ENCODE measurements around the gene DDN. TPM values are rescaled to one million over a fixed set of nuclear protein-coding genes. Genes with fewer than 3 reads are reported as not detected.
A peak's percentile ranks its signal among the peaks of the same experiment; 100 is the strongest.

The DDN gene
- total RNA-seq, 1 donor from 2014 or later, result 0.05 TPM

- no peak for DNase-seq (ENCODE audit: low read depth)
Measured at GRCh38 chr12:49031573-49032161, 32.5 kb upstream of the DDN start.

DNA sequence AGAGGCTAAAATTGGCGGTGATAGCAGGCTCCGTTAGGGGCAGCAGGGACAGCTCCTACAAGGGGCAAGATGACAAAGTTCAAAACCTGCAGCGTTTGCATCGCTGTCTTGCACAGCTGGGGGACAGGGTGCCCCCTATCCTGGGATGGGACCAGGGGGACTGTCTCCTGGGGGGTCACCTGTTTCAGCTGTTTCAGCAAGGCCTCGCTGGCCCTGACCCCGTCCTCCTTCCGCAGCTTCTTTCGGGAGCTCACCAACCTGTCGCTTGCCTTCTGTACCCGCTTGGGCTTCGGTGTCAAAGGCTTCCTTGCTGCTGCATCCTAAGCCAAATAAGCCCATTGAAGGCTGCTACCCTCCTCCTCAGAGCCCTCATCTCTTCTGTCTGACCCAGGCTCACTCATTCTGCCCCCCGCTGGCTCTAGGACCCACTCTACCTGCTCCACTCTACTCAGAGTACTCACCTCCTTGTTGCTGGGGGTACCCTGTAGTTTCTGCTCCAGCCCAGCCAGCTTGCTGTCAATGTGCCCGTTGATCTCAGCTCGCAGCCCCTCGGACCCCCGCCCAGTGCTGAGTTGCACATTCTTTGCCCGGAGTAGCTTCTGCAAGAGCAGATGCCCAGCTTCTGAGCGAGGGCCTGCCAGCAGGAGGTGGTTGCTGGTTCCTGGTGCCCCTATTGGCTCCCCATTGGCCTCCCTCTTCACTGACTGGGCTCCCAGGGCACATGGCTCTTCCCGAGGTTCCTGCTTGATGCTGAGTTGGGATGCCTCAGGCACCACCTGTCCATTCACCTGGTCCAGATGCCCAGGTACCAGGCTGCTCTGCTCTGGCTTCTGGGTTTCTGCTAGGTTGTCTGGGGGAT lies 31.8 kb upstream of the DDN start:
- no peak for DNase-seq (ENCODE audit: low read depth)

DNA sequence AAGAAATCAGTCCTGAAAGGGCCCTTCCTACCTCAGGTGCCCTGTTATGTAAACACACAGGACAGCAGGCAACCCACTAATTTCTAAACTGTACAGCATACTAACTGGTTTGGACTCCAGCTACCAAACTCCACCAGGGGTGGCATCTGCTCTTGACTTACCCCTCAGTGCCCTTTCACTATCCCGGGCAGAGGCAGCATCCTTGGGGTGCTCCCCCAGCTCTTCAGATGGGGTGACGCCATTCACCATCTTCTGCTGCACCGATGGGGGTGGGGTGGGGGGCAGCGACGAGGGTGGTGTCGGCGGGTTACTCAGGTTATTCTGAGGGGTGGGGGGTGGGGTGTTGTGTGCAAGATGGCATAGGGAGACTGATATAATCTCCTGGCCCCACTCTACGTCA lies 30.9 kb upstream of the DDN start:
- no peak for DNase-seq (ENCODE audit: low read depth)

GRCh38 chr12:49028666-49029275 lies 29.6 kb upstream of the DDN start:
- no peak for DNase-seq (ENCODE audit: low read depth)

GRCh38 chr12:49027846-49028555 lies 28.8 kb upstream of the DDN start:
- no peak for DNase-seq (ENCODE audit: low read depth)

- no peak for DNase-seq (ENCODE audit: low read depth)
Measured at GRCh38 chr12:49026678-49027480, 27.7 kb upstream of the DDN start.

DNA sequence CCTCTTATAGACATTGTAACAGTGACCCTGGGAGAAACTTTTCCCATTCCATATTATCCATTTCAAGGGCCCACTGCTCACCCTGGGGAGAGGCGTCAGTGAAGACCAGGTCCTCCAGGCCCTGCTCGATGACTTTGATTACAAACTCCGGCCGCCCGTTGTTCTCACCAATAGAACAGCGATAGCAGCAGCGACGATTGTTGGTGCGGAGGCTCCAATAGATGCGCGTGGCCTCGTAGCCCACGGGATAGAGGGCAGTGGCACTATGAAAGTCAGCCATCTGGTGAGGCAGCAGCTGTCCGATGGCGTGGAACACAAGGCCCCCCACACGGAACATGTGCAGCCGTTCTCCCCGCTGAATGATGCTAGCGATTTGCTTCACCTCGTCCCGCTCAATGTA lies 26.9 kb upstream of the DDN start:
- DNase-seq (ENCODE audit: low read depth), result no peak

DNA sequence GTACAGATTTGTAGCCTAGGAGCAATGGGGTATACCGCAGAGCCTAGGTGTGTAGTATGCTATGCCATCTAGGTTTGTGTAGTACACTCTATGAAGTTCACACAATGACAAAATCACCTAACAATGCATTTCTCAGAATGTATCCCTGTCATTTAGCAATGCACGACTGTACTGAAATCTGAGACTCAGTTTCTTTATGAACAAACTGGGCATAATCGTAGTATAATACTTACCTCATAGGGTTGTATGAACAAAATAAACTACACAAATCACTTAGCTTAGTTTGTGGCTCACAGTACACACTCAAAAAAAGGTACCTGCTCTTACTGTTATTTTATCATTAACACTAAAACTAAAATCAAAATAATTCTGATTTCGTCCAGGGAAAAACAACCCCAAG lies 26.3 kb upstream of the DDN start:
- no peak for DNase-seq (ENCODE audit: low read depth)

GRCh38 chr12:49024543-49024942 lies 25.4 kb upstream of the DDN start:
- no peak for DNase-seq (ENCODE audit: low read depth)

GRCh38 chr12:49023812-49024211 lies 24.6 kb upstream of the DDN start:
- DNase-seq (ENCODE audit: low read depth), result no peak

GRCh38 chr12:49022558-49023178 lies 23.5 kb upstream of the DDN start:
- no peak for DNase-seq (ENCODE audit: low read depth)

DNA sequence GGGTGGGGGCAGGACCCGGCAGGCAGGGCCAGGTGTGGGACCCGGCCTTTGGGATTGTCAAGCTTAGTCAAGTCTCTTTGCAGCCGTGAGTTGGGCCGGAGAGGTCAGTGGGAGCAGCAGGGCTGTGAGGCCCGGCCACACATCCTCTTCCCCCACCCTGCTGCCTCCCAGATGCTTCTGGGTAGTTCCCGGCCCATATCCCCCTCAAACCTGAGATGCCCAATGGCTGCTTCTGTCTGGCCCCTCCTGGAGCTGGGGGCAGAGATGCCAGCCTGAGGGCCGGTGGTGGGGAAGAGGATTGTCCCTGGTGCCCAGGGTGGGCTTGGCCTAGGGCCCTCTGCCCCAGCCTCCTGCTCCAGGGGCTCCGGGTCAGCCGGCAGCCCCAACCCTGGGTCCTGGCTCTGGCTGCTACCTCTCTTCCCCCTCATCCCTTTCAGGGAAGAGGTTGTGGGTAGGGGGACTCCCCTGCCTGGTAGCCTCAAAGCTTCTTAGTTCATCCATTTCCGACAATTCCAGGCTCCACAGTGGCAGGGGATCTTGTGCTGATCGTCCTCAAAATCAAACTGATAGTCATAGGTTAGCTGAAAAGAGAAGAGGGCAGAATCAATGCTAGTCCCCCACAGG lies 22.2 kb upstream of the DDN start:
- DNase-seq (ENCODE audit: low read depth), result no peak

DNA sequence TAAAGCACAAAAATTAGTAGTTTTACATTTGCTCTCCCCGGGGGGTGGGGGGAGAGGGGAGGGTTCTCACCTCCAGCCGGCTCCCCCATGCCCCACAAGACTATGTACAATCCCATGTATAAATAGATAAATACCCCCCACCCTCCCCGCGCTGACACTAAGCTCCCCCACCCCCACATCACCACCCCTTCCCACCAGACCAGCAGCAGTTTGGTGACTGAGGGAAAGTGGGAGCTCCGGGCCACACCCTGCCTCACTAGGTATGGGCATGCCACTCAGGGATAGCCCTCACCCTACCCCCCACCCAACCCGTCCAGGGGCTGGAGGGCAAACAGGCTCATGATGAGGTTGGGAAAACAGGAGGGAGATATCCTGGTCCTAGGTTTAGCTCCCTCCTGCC lies 21.3 kb upstream of the DDN start:
- DNase-seq (ENCODE audit: low read depth), result no peak

DNA sequence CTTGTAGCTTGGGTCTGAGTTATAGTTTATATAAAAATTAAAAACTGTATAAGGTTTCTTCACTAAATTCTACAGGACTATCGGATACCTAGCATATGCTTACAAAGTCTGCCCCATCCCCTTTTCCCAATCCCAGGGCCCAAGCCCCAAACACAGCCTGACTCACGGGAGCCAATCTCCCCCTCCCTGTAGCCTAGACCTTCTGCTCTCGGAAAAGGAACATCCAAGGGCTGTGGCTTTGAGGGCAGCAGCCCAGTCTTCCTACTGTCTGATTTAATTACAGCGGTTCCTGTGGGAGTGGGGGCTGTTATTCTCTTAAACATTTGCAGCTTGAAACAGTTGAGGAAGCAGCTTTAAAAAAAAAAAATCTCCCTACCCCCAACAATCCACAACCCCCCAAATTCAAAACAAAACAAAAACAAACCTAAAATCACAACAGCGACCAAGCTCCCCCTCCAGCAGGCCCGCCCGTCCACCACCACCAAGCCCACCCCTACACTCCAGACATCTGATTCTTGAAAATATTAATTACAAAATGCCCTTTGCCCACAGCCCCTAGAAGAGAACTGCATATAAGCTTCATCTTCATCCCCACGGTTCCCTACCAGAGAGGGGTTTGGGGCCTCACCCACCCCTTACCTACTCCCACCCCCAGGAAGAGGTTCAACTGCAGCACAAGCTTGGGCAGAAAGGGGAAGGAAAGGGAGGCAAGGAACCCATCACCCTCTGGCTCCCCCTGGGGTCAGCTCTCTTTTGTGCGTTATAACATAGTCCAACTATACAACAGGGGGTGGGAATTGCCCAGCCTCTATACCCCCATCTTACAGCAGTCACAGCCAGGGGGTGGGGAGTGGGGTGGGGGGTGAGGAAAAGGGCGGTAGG lies 20.5 kb upstream of the DDN start:
- DNase-seq (ENCODE audit: low read depth), result peak; percentile 13

- DNase-seq (ENCODE audit: low read depth), result no peak
Measured at GRCh38 chr12:49019120-49019430, 19.9 kb upstream of the DDN start.

DNA sequence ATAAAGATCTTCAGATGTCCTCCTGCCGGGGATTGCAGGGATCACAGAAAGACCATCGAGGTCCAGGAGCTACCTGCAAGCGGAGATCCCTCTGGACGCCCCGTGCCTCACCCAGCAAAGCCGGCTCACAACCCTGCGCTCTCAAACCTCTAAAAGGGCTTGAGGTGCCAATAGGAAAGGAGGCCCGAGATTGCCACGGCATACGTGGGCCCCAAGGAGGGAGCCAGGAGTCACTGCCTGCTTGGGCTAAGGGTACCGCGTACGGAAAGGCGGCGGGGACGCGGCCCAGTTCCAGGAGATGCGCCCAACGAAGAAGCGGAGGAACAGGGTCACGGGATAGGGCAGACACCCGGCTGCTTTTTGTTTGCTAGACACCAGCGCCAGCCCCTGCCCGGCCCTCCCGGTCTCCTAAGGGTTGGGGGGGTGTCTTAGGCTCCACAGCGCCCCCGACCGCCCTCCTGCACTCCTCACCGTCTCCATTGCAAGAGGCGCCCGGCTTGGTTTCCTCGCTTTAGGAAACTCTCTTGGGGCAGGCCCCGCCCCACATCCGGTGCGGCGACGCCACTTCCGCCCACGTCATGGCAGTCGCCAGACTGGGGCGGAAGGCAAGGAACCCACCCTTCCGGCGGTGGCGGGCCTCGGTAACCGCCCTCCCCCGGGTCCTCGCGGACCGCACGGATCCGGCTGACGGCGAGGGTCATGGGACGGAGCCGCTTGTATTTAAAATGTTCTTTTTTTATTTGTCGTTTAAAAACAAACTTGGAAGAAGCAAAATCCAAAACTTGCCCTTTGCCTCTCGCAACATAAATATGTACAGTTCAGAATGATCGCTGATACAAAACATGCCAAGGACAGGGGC lies 19.3 kb upstream of the DDN start, which contains the start of gene PRKAG1:
Gene PRKAG1, minus strand, starts transcription at position 516 of the 859 bp plus-strand sequence. Its CDS starts 36 bp downstream, at position 480.
- DNase-seq (ENCODE audit: low read depth), result peak; percentile 90

DNA sequence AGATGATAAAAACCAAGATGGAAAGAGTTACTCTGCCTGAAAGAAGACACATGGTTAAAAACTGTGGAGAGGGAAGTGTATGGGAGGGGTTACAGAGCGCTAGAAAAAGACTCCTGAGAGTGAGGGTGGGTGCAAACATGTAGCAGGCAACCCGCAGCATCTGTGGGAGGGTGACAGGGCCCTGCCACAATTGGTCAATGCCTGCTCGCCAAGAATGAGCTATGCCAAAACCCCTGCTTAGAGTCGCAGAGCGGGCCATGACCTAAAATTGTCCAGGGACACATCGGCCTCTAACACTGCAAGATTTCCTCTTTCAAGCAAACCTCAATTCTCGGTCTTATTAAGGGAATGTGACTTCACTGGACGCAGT lies 18.7 kb upstream of the DDN start:
- no peak for DNase-seq (ENCODE audit: low read depth)

GRCh38 chr12:49015196-49015595 lies 16.0 kb upstream of the DDN start:
- DNase-seq (ENCODE audit: low read depth), result no peak

GRCh38 chr12:49014547-49014946 lies 15.4 kb upstream of the DDN start:
- no peak for DNase-seq (ENCODE audit: low read depth)

Data from renal cortical epithelial cell (primary cell).